Mucosa of descending colon (tissue), 3 donors: Measurements from ENCODE around the gene TUBGCP6. TPM values are rescaled to one million over a fixed set of nuclear protein-coding genes. Genes with fewer than 3 reads are reported as not detected.

Source experiments
- ATAC-seq: fragments of 200-7000 bp; cut with Tn5 transposase; one replicate; pipeline ENCODE4 v1.9.1; 2020; ENCODE audit warnings: mild to moderate bottlenecking, moderate library complexity
- DNase-seq, 3 donors: peaks; one replicate each; pipeline ENCODE4 v3.0.0-alpha.2; 2020
- H3K36me3 ChIP-seq: fragments of 200-600 bp; one replicate; pipeline ENCODE4 v1.8.0; 2021; ENCODE audit warnings: low read depth, mild to moderate bottlenecking
- H3K4me1 ChIP-seq: fragments of 200-600 bp; one replicate; pipeline ENCODE4 v1.8.0; 2021; ENCODE audit warnings: low read depth, mild to moderate bottlenecking
- H3K4me3 ChIP-seq: fragments of 200-600 bp; one replicate; pipeline ENCODE4 v1.8.0; 2021; ENCODE audit warnings: mild to moderate bottlenecking
- H3K9me3 ChIP-seq: fragments of 200-600 bp; one replicate; pipeline ENCODE4 v1.8.0; 2021; ENCODE audit warnings: mild to moderate bottlenecking
- CTCF ChIP-seq: fragments of 200-600 bp; IDR thresholded peaks from one replicate; pipeline ENCODE4 v1.8.0; 2022; ENCODE audit warnings: antibody characterized with exemption, mild to moderate bottlenecking
- intact Hi-C, 2 donors: fragments of 100-400 bp; cut with DNase I in 1 of 2; cut with micrococcal nuclease in 1 of 2; formaldehyde crosslinking; loops; one replicate each; pipeline versions ENCODE4 v1.11.0 to v1.11.1; 2022; cut with DNase I, micrococcal nuclease
- total RNA-seq, 3 donors: library from RNA; stranded (reverse); fragmentation: NEBNext Ultra II Directional in 2 of 3; extraction: Animal tissue kit (Norgen Biotek cat#: 25700) in 2 of 3; gene quantifications; one replicate each; pipeline versions ENCODE4 v1.2.1 to v1.2.4, GENCODE V29; 2021 to 2023
- donor health status: DM: no; HTN: no; CAD: no; lungs with moderate emphysema.
- donor health status: DM: no; HTN: no; CAD: no.
- donor health status: DM: no; HTN: yes; CAD: no.

TUBGCP6 gene
- total RNA-seq, 3 donors from 2014 or later = 34.5 to 41.6 (median 40.5) TPM

- no peak for ATAC-seq
- intact Hi-C loops = no loop called here
- Histone ChIP-seq H3K36me3 (no peaks in the 10 kb centered on the region), H3K4me1 (peaks cover 5% of the 10 kb centered on the region), H3K9me3 (no peaks in the 10 kb centered on the region), H3K4me3 (no peak overlapping the region)
- no peak for TF ChIP-seq CTCF
- DNase-seq = no peak
These were observed 10.8 kb upstream of the TUBGCP6 start for GRCh38 chr22:50255607-50256006.

- ATAC-seq (no peak), DNase-seq (no peak)
- peaks cover 6% of the 10 kb centered on the region for H3K4me1 ChIP-seq
- no peak overlapping the region for H3K4me3 ChIP-seq
- H3K9me3 ChIP-seq = no peaks in the 10 kb centered on the region
- no peak for TF ChIP-seq CTCF
- H3K36me3 ChIP-seq = no peaks in the 10 kb centered on the region
- intact Hi-C loops = no loop called here
These were observed 10.3 kb upstream of the TUBGCP6 start for GRCh38 chr22:50255099-50255498.

- Histone ChIP-seq H3K4me1 (peaks cover 15% of the 10 kb centered on the region), H3K4me3 (no peak overlapping the region), H3K36me3 (no peaks in the 10 kb centered on the region), H3K9me3 (no peaks in the 10 kb centered on the region)
- TF ChIP-seq CTCF = no peak
- intact Hi-C loops = loop anchor here in 1 of 2 donors (5.0 kb wide), 1 partner anchor 88 kb away; the partner anchor contains the start of gene PPP6R2
- ATAC-seq (no peak), DNase-seq (no peak)
These were observed 9.1 kb upstream of the TUBGCP6 start for GRCh38 chr22:50253941-50254340.

- ATAC-seq = no peak
- no peaks in the 10 kb centered on the region for H3K9me3 ChIP-seq
- H3K36me3 ChIP-seq = no peaks in the 10 kb centered on the region
- H3K4me3 ChIP-seq = no peak overlapping the region
- no peak for TF ChIP-seq CTCF
- no peak for DNase-seq
- intact Hi-C loops = loop anchor here in 1 of 2 donors (5.0 kb wide), 1 partner anchor 89 kb away; the partner anchor contains the start of gene PPP6R2
- H3K4me1 ChIP-seq = peaks cover 21% of the 10 kb centered on the region
These were observed 8.5 kb upstream of the TUBGCP6 start for GRCh38 chr22:50253046-50253915.

GRCh38 chr22:50252082-50253045 lies 7.5 kb upstream of the TUBGCP6 start:
- H3K4me3 ChIP-seq = no peak overlapping the region
- peak; percentile 67 for ATAC-seq
- intact Hi-C loops = loop anchor here in 1 of 2 donors (5.0 kb wide), 1 partner anchor 90 kb away; the partner anchor contains the start of gene PPP6R2
- DNase-seq = peak; percentile 82 to 87 (median 85)
- TF ChIP-seq CTCF = peak; percentile 47
- peaks cover 23% of the 10 kb centered on the region for H3K4me1 ChIP-seq
- H3K9me3 ChIP-seq = no peaks in the 10 kb centered on the region
- no peaks in the 10 kb centered on the region for H3K36me3 ChIP-seq
